NCI-H345 (cell line): ENCODE measurements around the gene SORCS2.
A peak's percentile ranks its signal among the peaks of the same experiment; 100 is the strongest.

Experiments used
- DNase-seq: peaks from one replicate; lab custom pipeline; 2025; lab: John Stamatoyannopoulos, UW

SORCS2 gene

DNA sequence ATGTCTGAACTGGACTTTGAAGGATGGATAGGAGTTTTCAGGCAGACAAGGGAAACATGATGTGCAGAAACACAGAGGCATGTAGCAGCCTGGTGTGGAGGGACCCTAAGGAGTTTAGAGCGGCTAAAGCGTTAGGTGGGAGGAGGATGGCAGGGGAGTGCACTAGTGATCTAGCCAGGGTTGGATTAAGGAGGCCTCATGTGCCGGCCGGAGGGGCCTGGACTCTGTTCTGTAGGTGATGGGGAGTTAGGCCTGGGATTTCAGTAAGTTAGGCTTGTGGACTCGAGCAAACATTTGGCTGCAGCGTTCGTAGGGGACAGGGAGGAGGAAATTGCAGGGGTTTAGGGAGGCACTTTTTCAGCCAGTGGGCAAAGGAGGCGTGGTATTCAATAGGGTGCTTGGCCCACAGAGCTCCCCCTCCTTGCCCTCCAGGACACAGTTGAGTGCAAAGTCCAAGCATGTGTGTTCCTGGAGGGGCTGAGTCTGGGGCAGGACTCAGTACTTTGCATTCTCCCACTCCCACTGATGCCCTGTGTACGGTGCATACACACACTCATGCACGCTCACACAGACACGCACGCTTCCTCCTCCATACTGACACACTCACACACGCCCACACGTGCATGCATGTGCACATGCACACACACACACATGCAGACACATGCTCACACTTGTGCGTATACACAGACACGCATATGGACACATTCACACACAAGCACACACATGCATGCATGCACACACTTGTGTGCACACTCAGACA is 223.8 kb downstream of the SORCS2 start:
- no peak for DNase-seq

- no peak for DNase-seq
Observed at GRCh38 chr4:7416745-7417432, 224.6 kb downstream of the SORCS2 start.

DNA sequence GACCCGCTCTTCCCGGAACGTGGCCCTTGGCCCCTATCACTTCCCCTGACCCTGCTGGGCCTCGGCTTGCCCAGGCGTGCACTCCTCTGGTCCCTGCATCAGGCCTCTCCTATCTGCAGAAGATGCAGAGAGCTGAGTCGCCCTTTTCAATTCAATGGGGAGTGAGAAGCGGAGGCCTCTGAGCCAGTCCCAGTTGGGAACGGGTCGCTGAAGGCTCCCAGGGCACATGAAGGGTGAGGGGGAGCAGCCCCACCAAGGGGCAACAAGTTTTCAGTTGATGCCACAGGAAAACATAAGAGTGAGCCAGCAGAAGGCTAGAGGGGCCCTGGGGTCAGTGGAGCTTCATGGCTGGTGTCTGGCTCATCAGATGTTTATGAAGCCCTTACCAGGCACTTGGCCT is 225.3 kb downstream of the SORCS2 start:
- no peak for DNase-seq

GRCh38 chr4:7418131-7418943 is 226.0 kb downstream of the SORCS2 start:
- no peak for DNase-seq

GRCh38 chr4:7419961-7420660 is 227.8 kb downstream of the SORCS2 start:
- no peak for DNase-seq

DNA sequence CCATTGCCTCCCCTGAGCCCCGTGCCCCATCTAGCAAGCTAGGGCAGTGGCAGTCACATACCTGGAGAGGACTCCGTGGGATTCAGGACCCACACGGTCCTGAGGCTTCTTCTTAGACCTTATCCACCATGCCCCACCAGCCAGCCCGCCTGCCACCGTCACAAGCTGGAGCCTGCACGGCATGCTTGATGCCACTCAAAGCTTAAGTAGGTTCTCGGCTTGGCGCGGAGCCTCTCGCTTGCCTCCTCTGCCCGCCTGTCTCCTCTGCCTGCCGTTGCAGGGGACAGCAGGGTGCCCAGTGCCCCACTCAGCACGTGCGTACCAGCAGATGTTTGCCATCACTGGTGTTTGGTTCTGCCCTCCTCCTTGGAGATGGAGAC is 228.3 kb downstream of the SORCS2 start:
- DNase-seq = peak; percentile 75

DNA sequence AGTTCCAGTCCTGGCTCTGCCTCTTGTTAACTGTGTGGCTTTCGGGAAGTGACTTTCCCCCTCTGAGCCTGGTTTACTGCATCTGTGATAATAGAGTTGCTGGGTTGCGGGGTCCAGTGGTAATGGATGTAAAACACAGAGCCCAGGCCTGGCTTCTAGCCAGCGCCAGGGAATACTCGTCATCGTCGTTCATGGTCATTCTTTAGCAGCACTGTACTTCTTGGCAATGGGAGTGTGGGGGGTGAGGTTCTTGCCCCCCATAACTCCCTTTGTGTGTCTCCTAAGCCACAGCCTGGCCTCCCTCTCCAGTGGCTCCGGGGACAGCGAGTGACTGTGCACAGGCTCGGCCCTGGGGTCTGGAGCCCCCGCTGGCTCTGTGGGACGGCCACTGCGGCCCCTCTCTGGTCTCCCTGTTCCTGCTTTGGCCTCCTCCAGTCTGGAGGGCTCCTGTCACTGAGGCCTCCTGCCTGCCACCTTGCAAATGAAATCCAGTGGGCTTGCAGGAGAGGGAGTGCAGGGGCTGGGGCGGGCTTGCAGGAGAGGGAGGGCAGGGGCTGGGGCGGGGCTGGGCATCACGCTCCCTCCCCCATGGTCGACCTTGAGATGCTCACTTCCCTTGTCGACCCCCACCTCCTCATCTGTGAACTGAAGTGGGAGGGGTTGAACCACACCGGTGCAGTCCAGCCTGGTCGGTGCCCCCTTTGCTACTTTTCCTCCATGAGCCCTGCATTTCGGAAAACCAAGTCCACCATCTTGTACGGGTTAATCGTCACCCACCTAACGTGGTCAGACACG is 229.2 kb downstream of the SORCS2 start:
- DNase-seq = no peak

- no peak for DNase-seq
Observed at GRCh38 chr4:7422151-7422897, 230.0 kb downstream of the SORCS2 start.

GRCh38 chr4:7422898-7423180 is 230.5 kb downstream of the SORCS2 start:
- DNase-seq = no peak

DNA sequence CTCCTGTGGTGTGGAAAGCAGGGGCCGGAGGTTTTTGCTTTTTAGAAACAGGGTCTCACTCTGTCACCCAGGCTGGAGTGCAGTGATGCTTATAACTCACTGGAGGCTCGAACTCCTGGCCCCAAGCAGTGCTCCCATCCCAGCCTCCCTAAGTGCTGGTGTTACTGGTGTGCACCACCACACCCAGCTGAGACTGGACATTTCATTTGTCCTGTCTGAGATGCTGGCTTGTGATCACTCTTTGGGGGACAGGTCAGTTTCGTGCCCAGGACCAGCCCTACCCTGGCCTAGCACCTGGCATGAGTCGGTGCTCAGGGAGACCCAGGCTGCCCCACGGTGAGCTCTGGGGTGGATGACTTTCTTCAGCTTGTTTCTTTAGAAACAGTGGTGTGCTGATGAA is 231.1 kb downstream of the SORCS2 start:
- DNase-seq = no peak

DNA sequence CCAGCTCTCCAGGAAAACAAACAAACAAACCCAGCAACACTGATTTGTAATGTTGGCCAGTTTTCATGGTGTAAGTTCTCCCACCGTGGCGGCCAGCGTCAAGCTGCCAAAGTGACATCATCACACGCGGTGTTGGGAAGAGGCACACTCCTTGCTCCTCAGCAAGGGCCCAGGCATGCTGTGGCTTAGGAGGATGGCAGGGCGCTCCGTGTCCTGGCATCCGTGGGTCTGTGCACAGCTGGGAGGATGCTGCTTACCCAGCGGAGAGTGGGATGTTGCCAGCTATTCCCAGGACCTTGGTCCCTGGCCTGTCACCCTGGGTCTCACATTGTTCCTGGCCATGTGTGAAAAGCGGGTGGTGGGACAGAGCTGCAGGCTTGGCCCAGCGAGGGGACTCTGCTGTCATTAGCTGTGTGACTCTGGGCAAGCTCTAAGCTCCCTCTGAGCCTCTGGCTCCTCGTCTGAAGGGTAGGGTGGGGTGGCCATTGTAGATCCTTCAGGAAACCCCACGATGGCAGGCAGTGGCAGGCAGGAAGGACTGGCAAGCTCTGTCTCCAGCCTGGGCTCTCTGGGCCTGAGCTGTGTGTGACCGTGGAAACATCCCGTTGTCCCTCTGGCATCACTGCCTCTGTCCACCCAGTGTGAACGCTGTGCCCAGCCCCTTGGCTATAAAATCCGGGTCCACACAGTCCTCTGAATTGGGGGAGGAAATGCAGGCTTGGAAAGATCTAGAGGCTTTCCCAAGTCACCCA is 231.6 kb downstream of the SORCS2 start:
- DNase-seq = no peak

DNA sequence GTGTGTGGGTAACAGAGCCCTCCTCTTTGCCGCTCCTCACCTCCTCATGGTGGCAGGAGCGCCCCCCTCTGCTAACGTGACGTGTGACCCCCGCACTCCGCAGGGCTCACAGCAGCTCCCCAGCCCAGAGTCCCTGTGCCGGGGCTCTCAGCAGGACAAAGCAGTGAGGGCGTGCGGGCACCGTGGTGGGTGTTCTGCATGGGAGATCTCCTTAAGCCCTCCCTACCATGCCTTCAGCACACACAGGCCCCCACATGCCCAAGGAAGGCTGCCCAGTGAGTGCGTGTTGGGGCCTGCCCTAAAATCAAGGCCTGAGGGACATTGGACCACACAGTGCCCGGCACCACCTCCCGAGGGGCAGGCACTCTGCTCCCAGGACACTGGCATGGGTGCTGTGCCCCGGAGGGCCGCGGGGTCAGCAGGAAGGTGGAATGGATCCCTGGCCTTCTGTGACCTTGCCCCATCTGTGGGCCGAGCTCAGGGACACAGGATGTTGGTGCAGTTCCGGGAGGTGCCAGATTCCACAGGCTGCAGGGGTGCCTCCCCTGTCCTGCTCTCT is 232.3 kb downstream of the SORCS2 start:
- no peak for DNase-seq

DNA sequence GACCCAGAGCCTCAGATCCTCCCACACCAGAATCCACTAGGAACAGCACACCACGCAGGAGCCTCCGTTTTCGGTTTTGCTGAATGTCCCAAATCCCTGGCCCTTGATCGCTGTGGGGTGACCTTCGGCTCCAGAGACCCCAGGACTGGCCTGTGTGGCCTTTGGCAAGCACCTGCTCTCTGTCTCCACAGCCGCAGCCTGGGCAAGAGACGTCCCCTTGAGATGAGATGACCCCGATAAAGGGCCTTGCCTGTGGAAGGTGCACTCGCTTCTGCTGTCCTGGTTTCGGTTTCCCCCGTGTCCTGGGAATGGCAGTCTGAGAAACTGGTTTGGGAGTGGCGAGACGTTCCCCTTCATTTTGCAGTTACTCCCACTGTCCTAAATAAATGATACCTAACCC is 232.8 kb downstream of the SORCS2 start:
- DNase-seq = no peak

DNA sequence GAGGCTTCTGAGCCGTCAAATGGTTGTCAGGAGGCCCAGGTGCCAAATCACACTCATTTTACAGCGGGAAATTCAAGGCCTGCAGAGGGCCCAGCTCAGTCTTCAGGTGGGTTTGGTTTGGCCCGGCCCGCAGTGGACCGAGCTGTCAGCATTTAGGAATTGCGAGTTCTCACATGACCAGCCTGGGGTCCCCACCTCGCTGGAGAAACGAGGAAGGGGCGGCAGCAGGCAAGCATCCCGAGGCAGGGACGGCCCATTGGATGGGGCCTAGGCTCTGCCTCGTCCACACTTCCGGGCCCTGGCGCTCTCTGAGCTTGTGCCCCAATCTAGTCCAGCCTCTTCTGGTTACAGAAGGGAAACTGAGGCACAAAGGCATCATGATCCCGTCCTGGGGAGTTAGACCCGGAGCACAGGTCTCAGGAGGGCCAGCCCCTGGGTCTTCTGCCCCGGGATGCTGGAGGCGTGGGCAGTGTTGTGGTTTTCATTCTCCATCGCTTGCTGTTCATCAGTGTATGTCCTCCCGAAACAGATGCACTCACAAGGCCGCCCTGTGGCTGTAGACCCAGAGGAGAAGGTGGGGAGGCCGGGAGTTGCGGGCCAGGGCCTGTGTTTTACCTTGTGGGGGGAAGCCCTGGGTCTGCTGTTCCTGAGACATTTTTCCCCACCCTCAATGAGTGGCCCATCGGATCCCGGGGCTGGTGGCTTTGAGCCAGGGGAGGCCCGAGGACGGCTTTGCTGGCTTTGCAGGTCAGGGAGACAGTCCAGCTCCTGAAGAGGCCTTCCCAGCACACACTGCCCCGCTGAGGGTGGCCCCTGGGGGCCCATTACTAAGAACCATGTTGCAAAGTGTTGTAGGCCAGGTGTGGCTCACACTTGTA is 233.5 kb downstream of the SORCS2 start:
- no peak for DNase-seq

GRCh38 chr4:7426525-7427171 is 234.3 kb downstream of the SORCS2 start:
- DNase-seq = no peak

GRCh38 chr4:7427361-7427760 is 235.0 kb downstream of the SORCS2 start:
- DNase-seq = no peak

GRCh38 chr4:7427831-7428260 is 235.5 kb downstream of the SORCS2 start:
- DNase-seq = no peak
